T-cell (primary cell): Measurements from ENCODE around the gene TMEM185B. TPM values are rescaled to one million over a fixed set of nuclear protein-coding genes. Genes with fewer than 3 reads are reported as not detected.

Source experiments
- ATAC-seq, 4 experiments: fragments of 200-7000 bp in 3 of 4; fragments of 150-1000 bp in 1 of 4; cut with Tn5 transposase; replicated peaks in 1 of 4; 1 replicate in 3 of 4; 2 replicates in 1 of 4; pipeline ENCODE4 v1.10.0; 2021; ENCODE audit warnings: moderate library complexity in 3 of 4, mild to moderate bottlenecking in 2 of 4, moderate number of reproducible peaks in 1 of 4
- CTCF ChIA-PET, 2 donors: fragments of 300-600 bp; sonication (Branson Sonifier 250); formaldehyde crosslinking; loops; one replicate each; lab custom pipeline; 2022; ENCODE audit warnings: antibody characterized with exemption in 2 of 2; lab: Charles Lee
- POLR2A ChIA-PET, 2 donors: fragments of 300-600 bp; sonication (Branson Sonifier 250); formaldehyde crosslinking; loops; one replicate each; lab custom pipeline; 2022; ENCODE audit warnings: antibody characterized with exemption in 2 of 2; lab: Charles Lee
- DNase-seq, 35 experiments: peaks; one replicate each; pipeline versions ENCODE4 v3.0.0 to v3.0.0-alpha.2; 2013 to 2023
- H3K27ac ChIP-seq: one replicate; pipeline ENCODE4 v1.5.1; 2013; ENCODE audit warnings: low read length
- H3K27me3 ChIP-seq, 2 experiments: replicated peaks in 1 of 2; 1 replicate in 1 of 2; 2 replicates in 1 of 2; pipeline versions ENCODE4 v1.6.1 to v1.7.0; 2013; ENCODE audit warnings: low read length in 1 of 2, mixed read lengths in 1 of 2; ENCODE audit not compliant: control insufficient read depth in 2 of 2, insufficient read depth in 2 of 2; ENCODE audit errors: extremely low read depth in 1 of 2
- H3K36me3 ChIP-seq, 2 donors: 1 replicate in 1 of 2; 2 replicates in 1 of 2; pipeline versions ENCODE4 v1.6.1 to v1.7.0; 2013; ENCODE audit warnings: low read length in 1 of 2; ENCODE audit not compliant: control insufficient read depth in 2 of 2, insufficient read depth in 1 of 2; ENCODE audit errors: extremely low read depth in 1 of 2
- H3K4me1 ChIP-seq, 2 experiments: 1 replicate in 1 of 2; 2 replicates in 1 of 2; pipeline versions ENCODE4 v1.6.1 to v1.7.0; 2013; ENCODE audit warnings: low read length in 2 of 2, mixed read lengths in 1 of 2; ENCODE audit not compliant: insufficient read depth in 2 of 2, control insufficient read depth in 1 of 2; ENCODE audit errors: extremely low read depth in 1 of 2
- H3K4me3 ChIP-seq, 2 donors: 1 replicate in 1 of 2; 2 replicates in 1 of 2; pipeline versions ENCODE4 v1.5.1 to v1.7.0; 2013; ENCODE audit warnings: mild to moderate bottlenecking in 2 of 2, low read length in 1 of 2, moderate library complexity in 1 of 2; ENCODE audit not compliant: control insufficient read depth in 1 of 2; ENCODE audit errors: extremely low read depth in 1 of 2
- H3K9me3 ChIP-seq: 2 replicates; pipeline ENCODE4 v1.7.0; 2013
- H3K27ac Mint-ChIP-seq, 2 donors: one replicate each; pipeline ENCODE4 v1.8.0; 2020 to 2021; ENCODE audit warnings: mild to moderate bottlenecking in 2 of 2, mixed read lengths in 2 of 2
- H3K27me3 Mint-ChIP-seq, 2 donors: one replicate each; pipeline ENCODE4 v1.8.0; 2021 to 2022; ENCODE audit warnings: mixed read lengths in 2 of 2
- H3K36me3 Mint-ChIP-seq: one replicate; pipeline ENCODE4 v1.8.0; 2021; ENCODE audit warnings: mixed read lengths
- H3K4me1 Mint-ChIP-seq, 3 donors: one replicate each; pipeline ENCODE4 v1.8.0; 2020 to 2022; ENCODE audit warnings: mixed read lengths in 3 of 3, mild to moderate bottlenecking in 1 of 3
- H3K4me3 Mint-ChIP-seq, 3 donors: one replicate each; pipeline ENCODE4 v1.8.0; 2020 to 2022; ENCODE audit warnings: mild to moderate bottlenecking in 3 of 3, mixed read lengths in 3 of 3, moderate library complexity in 3 of 3
- H3K9me3 Mint-ChIP-seq, 3 donors: one replicate each; pipeline ENCODE4 v1.8.0; 2020 to 2022; ENCODE audit warnings: mixed read lengths in 3 of 3
- WGBS: methylation state at CpG from one replicate; pipeline ENCODE4 v1.1.5; 2013; ENCODE audit warnings: missing lambda C conversion rate; ENCODE audit not compliant: insufficient coverage; 5-methylcytosine and 5-hydroxymethylcytosine counted together
- total RNA-seq, 35 experiments: library from RNA in 6 of 35; stranded (reverse) in 6 of 35; fragments of 120-200 nt in 1 of 35; gene quantifications; one replicate each; pipeline versions ENCODE4 v1.2.1 to v1.2.4 and lab custom pipeline; 2013 to 2026

TMEM185B gene
- total RNA-seq, 5 donors from 2014 or later (not counting 1 experiment from before 2014, with no cell fraction given): 14.8 to 25.2 (median 21.9) TPM

GRCh38 chr2:120176526-120176925 lies 46.7 kb downstream of the TMEM185B start:
- no peaks in the 10 kb centered on the region for H3K27me3 ChIP-seq
- POLR2A ChIA-PET: interaction anchor here (0.6 to 1.4 kb wide), 8 partner anchors 47 to 1586 kb away, joined by 3 to 5 read pairs (median 3); partner anchors contain the start of genes PTPN4 (in 2 of the 2) and TMEM185B (in 1 of the 2)
- Mint-ChIP-seq H3K4me1 (peaks cover 47 to 58% (median 57%) of the 10 kb centered on the region in 3 donors), H3K27ac (peak overlapping the region; percentile 97 to 100), H3K4me3 (peak overlapping the region in 2 of 3 donors; percentile 86 to 91), H3K9me3 (no peaks in the 10 kb centered on the region), H3K36me3 (no peaks in the 10 kb centered on the region), H3K27me3 (no peaks in the 10 kb centered on the region)
- CTCF ChIA-PET: interaction anchor here (0.5 to 4.5 kb wide), 35 partner anchors 8 to 535 kb away, joined by 3 to 35 read pairs (median 4); partner anchors contain the start of genes PTPN4 (in 1 of the 2), RALB (in 1 of the 2), TMEM177 (in 1 of the 2) and TMEM185B (in 1 of the 2)
- peaks cover 38 to 46% of the 10 kb centered on the region in 2 experiments for H3K4me1 ChIP-seq
- DNase-seq: no peak
- ATAC-seq: peak in 1 of 4 experiments; percentile 1
- H3K9me3 ChIP-seq: no peaks in the 10 kb centered on the region
- peak overlapping the region; percentile 92 for H3K27ac ChIP-seq
- H3K36me3 ChIP-seq: peaks cover 0 to 3% of the 10 kb centered on the region in 2 donors
- WGBS: 0% methylated on average over 1 of the region's 3 CpGs
- H3K4me3 ChIP-seq: peak overlapping the region in 1 of 2 donors; percentile 58

GRCh38 chr2:120174963-120175581 lies 48.1 kb downstream of the TMEM185B start:
- peaks cover 36 to 39% of the 10 kb centered on the region in 2 experiments for H3K4me1 ChIP-seq
- Mint-ChIP-seq H3K9me3 (no peaks in the 10 kb centered on the region), H3K4me1 (peaks cover 45 to 52% (median 49%) of the 10 kb centered on the region in 3 donors), H3K36me3 (no peaks in the 10 kb centered on the region), H3K4me3 (no peak overlapping the region), H3K27me3 (no peaks in the 10 kb centered on the region), H3K27ac (peak overlapping the region; percentile 78 to 100)
- ChIA-PET CTCF (interaction anchor here (0.5 to 4.5 kb wide), 44 partner anchors 9 to 1951 kb away, joined by 3 to 35 read pairs (median 4); partner anchors contain the start of genes TMEM177 (in 1 of the 2) and TMEM185B (in 1 of the 2)), POLR2A (interaction anchor here in 1 of 2 donors (0.6 kb wide), 2 partner anchors 42 to 74 kb away, joined by 3 read pairs; no protein-coding TSS in a partner anchor)
- H3K27ac ChIP-seq: peak overlapping the region; percentile 48
- WGBS: no CpG with 5 or more reads among the region's 6 CpGs
- no peaks in the 10 kb centered on the region for H3K9me3 ChIP-seq
- DNase-seq (peak in 2 of 35 experiments; percentile 30 to 79), ATAC-seq (no peak)
- H3K27me3 ChIP-seq: no peaks in the 10 kb centered on the region
- peaks cover 0 to 3% of the 10 kb centered on the region in 2 donors for H3K36me3 ChIP-seq
- no peak overlapping the region for H3K4me3 ChIP-seq

Other genes starting within 250 kb of the TMEM185B start
- gene EPB41L5, start 210.3 kb downstream of the TMEM185B start, total RNA-seq: 1 to 10 TPM; 5.6 to 7.9 (median 6.0) TPM
- 10 to 100 TPM; 10.3 to 20.1 (median 12.9) TPM for gene RALB, start 29.5 kb upstream of the TMEM185B start, total RNA-seq
- under 1 TPM in 3 of 5 donors, not detected in 2; 0.09 to 0.19 (median 0.10) TPM for gene INHBB, start 122.7 kb upstream of the TMEM185B start, total RNA-seq